ENCODE data around the gene NFASC.

DNA sequence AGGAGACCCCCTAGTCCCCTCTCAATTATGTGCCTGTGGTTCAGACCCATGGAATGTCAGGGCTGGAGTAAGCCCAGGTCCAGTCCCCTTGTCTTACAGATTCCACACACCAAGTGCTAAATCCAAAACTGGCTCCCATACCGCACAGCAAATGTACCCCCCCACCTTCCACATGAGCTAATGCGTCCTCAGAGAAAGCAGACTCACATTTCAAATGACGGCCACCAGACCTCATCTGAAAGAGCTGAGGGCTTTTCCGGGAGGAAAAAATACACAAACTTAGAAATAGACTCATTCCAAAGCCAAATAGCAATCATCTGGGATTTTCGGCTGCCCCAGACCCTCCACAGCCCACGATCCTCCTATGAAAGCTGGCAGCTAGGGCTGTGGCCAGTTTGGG, 159.6 kb downstream of the NFASC start:
- no peak for TF ChIP-seq EZH2 (IDR thresholded peaks at IDR 0.05; ENCODE audit: low read length, unreplicated experiment)
- TF ChIP-seq, protein P1, sequence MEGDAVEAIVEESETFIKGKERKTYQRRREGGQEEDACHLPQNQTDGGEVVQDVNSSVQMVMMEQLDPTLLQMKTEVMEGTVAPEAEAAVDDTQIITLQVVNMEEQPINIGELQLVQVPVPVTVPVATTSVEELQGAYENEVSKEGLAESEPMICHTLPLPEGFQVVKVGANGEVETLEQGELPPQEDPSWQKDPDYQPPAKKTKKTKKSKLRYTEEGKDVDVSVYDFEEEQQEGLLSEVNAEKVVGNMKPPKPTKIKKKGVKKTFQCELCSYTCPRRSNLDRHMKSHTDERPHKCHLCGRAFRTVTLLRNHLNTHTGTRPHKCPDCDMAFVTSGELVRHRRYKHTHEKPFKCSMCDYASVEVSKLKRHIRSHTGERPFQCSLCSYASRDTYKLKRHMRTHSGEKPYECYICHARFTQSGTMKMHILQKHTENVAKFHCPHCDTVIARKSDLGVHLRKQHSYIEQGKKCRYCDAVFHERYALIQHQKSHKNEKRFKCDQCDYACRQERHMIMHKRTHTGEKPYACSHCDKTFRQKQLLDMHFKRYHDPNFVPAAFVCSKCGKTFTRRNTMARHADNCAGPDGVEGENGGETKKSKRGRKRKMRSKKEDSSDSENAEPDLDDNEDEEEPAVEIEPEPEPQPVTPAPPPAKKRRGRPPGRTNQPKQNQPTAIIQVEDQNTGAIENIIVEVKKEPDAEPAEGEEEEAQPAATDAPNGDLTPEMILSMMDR (conservative IDR thresholded peaks at IDR 0.05; ENCODE audit: low read depth, low read length), result no peak
